Muscle layer of duodenum (tissue), 2 donors: Measurements from ENCODE around the gene ACSL1.

ENCODE experiments used
- H3K27ac ChIP-seq: one replicate; pipeline ENCODE4 v1.7.0; 2013; ENCODE audit warnings: mild to moderate bottlenecking, low read length
- H3K27me3 ChIP-seq: one replicate; pipeline ENCODE4 v1.7.0; 2013; ENCODE audit warnings: low read depth, mild to moderate bottlenecking, control low read depth, low read length
- H3K36me3 ChIP-seq, 2 donors: one replicate each; pipeline ENCODE4 v1.7.0; 2013; ENCODE audit warnings: low read length in 2 of 2, control low read depth in 1 of 2, mild to moderate bottlenecking in 1 of 2; ENCODE audit not compliant: insufficient read depth in 2 of 2, control insufficient read depth in 1 of 2
- H3K4me1 ChIP-seq, 2 donors: one replicate each; pipeline ENCODE4 v1.7.0; 2013; ENCODE audit warnings: low read length in 2 of 2, mild to moderate bottlenecking in 2 of 2, control low read depth in 1 of 2, moderate library complexity in 1 of 2; ENCODE audit not compliant: insufficient read depth in 2 of 2, control insufficient read depth in 1 of 2
- H3K4me3 ChIP-seq, 2 donors: one replicate each; pipeline ENCODE4 v1.7.0; 2013; ENCODE audit warnings: low read length in 2 of 2, low read depth in 1 of 2, mild to moderate bottlenecking in 1 of 2
- H3K9me3 ChIP-seq, 2 donors: one replicate each; pipeline ENCODE4 v1.7.0; 2013; ENCODE audit warnings: low read length in 2 of 2, control low read depth in 1 of 2, mild to moderate bottlenecking in 1 of 2; ENCODE audit not compliant: control insufficient read depth in 1 of 2
- donor health status: healthy.

The ACSL1 gene

GRCh38 chr4:184808713-184809050 lies 17.1 kb downstream of the ACSL1 start:
- H3K9me3 ChIP-seq: no peaks in the 10 kb centered on the region
- H3K4me3 ChIP-seq: no peak overlapping the region
- no peaks in the 10 kb centered on the region for H3K36me3 ChIP-seq
- no peak overlapping the region for H3K27ac ChIP-seq
- no peaks in the 10 kb centered on the region for H3K27me3 ChIP-seq
- H3K4me1 ChIP-seq: peaks cover 8 to 24% of the 10 kb centered on the region in 2 donors

- Histone ChIP-seq H3K4me3 (no peak overlapping the region), H3K9me3 (no peaks in the 10 kb centered on the region), H3K36me3 (no peaks in the 10 kb centered on the region), H3K27me3 (no peaks in the 10 kb centered on the region), H3K4me1 (peaks cover 8 to 24% of the 10 kb centered on the region in 2 donors), H3K27ac (no peak overlapping the region)
Measured at GRCh38 chr4:184807797-184808712, 17.7 kb downstream of the ACSL1 start.

- peaks cover 6 to 24% of the 10 kb centered on the region in 2 donors for H3K4me1 ChIP-seq
- peaks cover 0 to 5% of the 10 kb centered on the region in 2 donors for H3K36me3 ChIP-seq
- no peaks in the 10 kb centered on the region for H3K27me3 ChIP-seq
- no peak overlapping the region for H3K4me3 ChIP-seq
- no peak overlapping the region for H3K27ac ChIP-seq
- H3K9me3 ChIP-seq: no peaks in the 10 kb centered on the region
Measured at GRCh38 chr4:184807256-184807655, 18.5 kb downstream of the ACSL1 start.

DNA sequence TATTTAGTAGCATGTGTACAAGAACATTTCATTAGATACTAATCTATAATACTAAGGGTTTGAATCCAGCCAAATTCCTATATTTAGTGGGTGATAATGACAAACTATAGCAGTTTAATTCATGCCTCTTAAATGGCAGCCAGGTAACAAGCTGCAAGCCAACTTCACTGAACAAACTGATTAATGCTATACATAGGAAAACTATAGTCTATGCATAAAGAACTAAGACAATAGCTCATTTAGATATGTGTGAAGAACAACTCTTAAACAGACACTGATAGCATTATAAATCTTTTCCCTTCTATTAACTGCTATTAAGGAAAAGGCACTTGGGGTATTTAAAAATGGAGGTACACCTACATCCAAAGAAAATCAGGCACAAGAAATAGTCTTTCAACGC lies 19.1 kb downstream of the ACSL1 start:
- H3K27me3 ChIP-seq: no peaks in the 10 kb centered on the region
- H3K27ac ChIP-seq: no peak overlapping the region
- H3K4me3 ChIP-seq: no peak overlapping the region
- H3K36me3 ChIP-seq: peaks cover 0 to 5% of the 10 kb centered on the region in 2 donors
- peaks cover 4 to 27% of the 10 kb centered on the region in 2 donors for H3K4me1 ChIP-seq
- no peaks in the 10 kb centered on the region for H3K9me3 ChIP-seq

DNA sequence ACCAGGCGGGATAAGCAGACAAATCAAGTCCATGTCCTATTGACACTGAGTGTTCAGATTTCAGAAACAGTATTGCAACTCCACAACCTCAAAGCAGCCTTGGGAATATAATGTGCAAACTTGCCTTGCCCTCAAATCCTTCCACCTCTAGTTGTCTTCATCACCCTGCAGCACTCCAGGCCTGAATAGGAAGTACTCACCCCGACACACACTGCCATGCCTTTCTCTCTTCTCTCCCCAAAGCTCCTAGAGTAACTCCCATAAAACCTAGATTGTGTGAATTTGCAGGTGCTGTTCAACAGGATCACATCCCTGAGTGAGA lies 19.6 kb downstream of the ACSL1 start:
- Histone ChIP-seq H3K36me3 (peaks cover 0 to 5% of the 10 kb centered on the region in 2 donors), H3K27me3 (no peaks in the 10 kb centered on the region), H3K4me3 (no peak overlapping the region), H3K4me1 (peaks cover 4 to 28% of the 10 kb centered on the region in 2 donors), H3K9me3 (no peaks in the 10 kb centered on the region), H3K27ac (no peak overlapping the region)

DNA sequence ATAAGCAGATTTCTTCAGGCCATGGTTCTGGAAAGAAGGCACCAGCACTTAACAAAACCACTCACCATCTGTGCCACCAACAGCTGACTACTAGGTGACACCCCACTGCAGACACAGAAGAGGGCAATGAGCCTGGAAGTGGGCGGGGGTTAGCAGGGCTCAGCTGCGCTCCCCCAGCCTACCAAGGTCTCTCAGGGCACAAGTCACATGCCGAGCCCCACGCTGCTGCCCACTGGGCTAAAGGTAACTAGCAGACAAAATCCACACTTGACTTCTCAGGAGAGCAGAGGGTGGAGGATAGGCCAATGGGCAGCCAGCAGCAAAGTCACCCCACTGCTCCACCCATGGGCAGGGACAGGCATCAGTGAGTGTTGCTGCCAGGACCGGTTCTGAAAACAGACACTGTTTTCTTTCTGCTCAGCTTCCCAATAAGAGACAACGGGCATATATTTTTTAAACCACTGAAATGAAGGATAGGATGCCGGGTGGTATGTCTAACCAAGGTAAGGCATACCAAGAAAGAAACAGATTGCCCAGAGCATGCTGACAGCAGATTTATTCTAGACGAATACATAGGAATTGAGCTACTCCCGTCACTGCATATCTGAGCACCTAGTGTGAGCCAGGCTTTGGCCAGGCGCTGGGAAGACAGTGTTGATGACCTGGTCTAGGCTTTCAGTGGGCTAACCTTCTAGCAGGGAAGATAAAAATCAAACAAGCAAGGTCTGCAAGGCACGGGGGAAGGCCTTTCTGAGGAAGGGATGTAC lies 20.1 kb downstream of the ACSL1 start:
- Histone ChIP-seq H3K4me1 (peaks cover 4 to 28% of the 10 kb centered on the region in 2 donors), H3K27me3 (no peaks in the 10 kb centered on the region), H3K27ac (peak overlapping the region; percentile 27), H3K4me3 (no peak overlapping the region), H3K9me3 (no peaks in the 10 kb centered on the region), H3K36me3 (peaks cover 0 to 5% of the 10 kb centered on the region in 2 donors)

DNA sequence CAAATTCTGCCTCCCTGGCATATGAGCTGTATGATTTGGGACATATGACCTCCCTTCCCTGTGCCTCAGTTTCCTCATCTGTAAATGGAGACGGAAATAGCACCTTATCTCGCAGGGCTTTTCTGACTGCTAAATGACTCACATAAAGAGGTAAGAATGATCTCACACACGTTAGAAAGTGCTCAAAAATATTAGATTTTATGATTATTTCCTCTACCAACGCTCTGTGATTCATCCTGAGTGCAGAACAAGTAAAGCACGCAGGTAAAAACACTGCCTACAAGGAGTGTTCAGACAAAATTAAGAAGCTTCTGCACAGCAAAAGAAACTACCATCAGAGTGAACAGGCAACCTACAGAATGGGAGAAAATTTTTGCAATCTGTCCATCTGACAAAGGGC lies 21.1 kb downstream of the ACSL1 start:
- Histone ChIP-seq H3K27ac (no peak overlapping the region), H3K4me3 (no peak overlapping the region), H3K36me3 (peaks cover 0 to 5% of the 10 kb centered on the region in 2 donors), H3K27me3 (no peaks in the 10 kb centered on the region), H3K4me1 (peaks cover 4 to 28% of the 10 kb centered on the region in 2 donors), H3K9me3 (no peaks in the 10 kb centered on the region)

DNA sequence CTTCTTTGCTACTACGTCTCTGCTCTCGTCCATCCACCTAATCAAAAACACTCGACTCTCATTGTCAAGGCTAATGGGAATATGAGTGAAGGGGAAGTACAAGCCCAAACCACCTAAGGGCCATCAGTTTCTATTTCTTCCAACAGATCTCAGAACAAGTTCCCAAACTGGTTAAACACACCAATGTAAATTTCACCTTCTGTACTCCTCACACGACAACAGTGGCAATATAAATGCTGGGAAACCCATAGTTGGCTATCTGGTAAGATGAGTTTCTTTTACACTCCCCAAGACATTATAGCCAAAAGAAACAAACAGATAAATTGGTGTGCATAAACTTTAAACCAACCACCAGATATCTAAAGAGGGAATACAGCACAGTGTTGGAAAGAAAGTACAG lies 21.9 kb downstream of the ACSL1 start:
- Histone ChIP-seq H3K4me1 (peaks cover 4 to 28% of the 10 kb centered on the region in 2 donors), H3K4me3 (no peak overlapping the region)

DNA sequence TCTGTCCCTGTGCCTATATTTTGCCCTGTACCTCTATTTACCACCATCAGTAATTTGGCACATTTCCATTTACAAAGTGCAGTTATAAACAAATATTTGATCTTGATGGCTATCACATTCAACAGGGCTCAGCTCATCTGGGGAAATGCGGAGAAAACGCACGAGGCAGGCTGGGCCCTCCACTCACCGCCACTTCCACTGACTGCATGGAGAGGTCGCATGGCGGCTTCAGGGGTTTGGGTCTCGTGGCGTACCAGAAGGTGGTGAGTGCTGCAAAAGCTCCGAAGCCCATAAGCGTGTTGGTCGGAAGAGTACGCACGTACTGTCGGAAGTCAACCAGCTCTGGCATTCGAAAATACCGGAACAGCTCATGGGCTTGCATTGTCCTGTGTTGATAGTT lies 22.6 kb downstream of the ACSL1 start:
- no peak overlapping the region for H3K27ac ChIP-seq

More for the DNA sequence above, 21.9 kb downstream of the ACSL1 start:
- H3K36me3 ChIP-seq: peaks cover 0 to 5% of the 10 kb centered on the region in 2 donors
- H3K27me3 ChIP-seq: no peaks in the 10 kb centered on the region
- no peak overlapping the region for H3K27ac ChIP-seq
- no peaks in the 10 kb centered on the region for H3K9me3 ChIP-seq

DNA sequence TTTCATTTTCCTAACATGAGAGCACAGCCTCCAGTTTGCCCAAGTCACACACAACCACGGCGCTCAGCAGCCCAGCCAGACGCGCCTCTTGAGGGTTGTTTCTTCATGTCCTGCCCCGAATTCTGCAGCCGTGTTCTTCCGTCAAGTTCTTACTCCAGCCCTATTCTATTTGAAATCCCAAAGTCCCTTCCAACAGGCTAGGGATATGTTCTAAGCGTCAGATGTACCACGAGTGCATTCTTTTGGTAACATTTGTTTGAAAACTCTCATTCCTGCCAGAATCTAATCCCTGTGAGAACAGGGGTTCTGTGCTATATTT lies 23.1 kb downstream of the ACSL1 start:
- Histone ChIP-seq H3K9me3 (no peaks in the 10 kb centered on the region), H3K4me3 (no peak overlapping the region), H3K4me1 (peaks cover 0 to 21% of the 10 kb centered on the region in 2 donors), H3K36me3 (peaks cover 0 to 16% of the 10 kb centered on the region in 2 donors), H3K27me3 (no peaks in the 10 kb centered on the region), H3K27ac (no peak overlapping the region)

More for the DNA sequence above, 22.6 kb downstream of the ACSL1 start:
- no peaks in the 10 kb centered on the region for H3K27me3 ChIP-seq
- peaks cover 0 to 11% of the 10 kb centered on the region in 2 donors for H3K36me3 ChIP-seq
- no peak overlapping the region for H3K4me3 ChIP-seq
- H3K9me3 ChIP-seq: no peaks in the 10 kb centered on the region
- H3K4me1 ChIP-seq: peaks cover 1 to 22% of the 10 kb centered on the region in 2 donors

DNA sequence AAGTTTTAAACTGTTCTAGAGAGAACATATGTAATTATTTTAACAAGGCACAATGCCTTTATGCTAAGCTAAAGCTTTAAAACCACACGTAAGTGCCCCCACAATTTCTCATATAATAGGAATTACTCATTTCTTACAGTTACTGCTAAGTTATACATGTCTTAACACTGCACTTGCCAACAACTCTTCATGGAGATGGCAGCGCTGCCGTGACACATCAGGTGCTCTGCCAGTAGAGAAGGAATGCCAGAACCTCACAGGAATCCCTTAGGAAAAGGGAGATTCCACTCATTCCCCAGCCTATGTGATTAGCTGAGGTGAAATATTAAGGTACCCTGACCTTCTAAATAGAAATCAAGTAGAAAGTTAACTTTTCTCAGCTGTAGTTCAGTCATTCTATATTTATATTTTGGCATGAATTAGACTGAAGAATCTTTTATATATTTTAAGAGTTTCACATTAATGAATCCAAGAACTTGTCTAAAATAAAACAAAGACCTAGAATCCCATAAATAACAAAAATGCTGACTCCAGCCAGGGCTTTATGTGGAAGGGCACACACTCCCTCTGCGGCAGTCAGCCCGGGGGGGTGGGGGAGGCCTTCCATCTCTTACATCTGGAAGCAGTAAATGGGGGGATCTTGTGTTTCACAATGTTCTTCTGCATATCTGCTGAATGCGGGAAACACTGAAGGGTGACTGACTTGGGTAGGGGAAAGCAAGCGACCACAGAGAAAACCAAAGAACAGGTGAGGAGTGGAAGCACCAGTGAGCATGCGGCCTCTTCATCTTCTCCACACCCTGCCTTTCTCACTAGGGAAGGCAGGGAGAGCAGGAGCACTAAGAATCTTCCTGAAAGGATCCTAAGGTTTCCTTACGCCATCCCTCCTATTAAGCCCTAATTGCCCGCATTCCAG lies 23.7 kb downstream of the ACSL1 start:
- Histone ChIP-seq H3K4me3 (no peak overlapping the region), H3K36me3 (peaks cover 3 to 22% of the 10 kb centered on the region in 2 donors), H3K9me3 (no peaks in the 10 kb centered on the region), H3K4me1 (peaks cover 0 to 15% of the 10 kb centered on the region in 2 donors), H3K27me3 (no peaks in the 10 kb centered on the region), H3K27ac (no peak overlapping the region)
